ENCODE results near the gene UBE2V1.

- TF ChIP-seq CTCF (IDR thresholded peaks at IDR 0.05) (no peak), POLR2A (IDR thresholded peaks at IDR 0.05) (no peak)
Observed at GRCh38 chr20:50068041-50068651, 44.8 kb downstream of the UBE2V1 start.

Data from uterus (tissue), 2 donors.